SJCRH30 (cell line): ENCODE data around the gene GALNT15. TPM values are rescaled to one million over a fixed set of nuclear protein-coding genes. Genes with fewer than 3 reads are reported as not detected.

Experiments
- DNase-seq, 2 experiments: peaks; one replicate each; pipeline ENCODE4 v3.0.0-alpha.2; 2015 to 2020
- H3K27ac ChIP-seq: fragments of 250-450 bp; sonication (Bioruptor Pico); 2 replicates; pipeline ENCODE4 v1.5.1; 2020; ENCODE audit warnings: mild to moderate bottlenecking, moderate library complexity
- H3K27me3 ChIP-seq: fragments of 250-450 bp; sonication (Bioruptor Pico); 2 replicates; pipeline ENCODE4 v1.5.1; 2020; ENCODE audit warnings: mild to moderate bottlenecking, moderate library complexity
- H3K36me3 ChIP-seq: fragments of 250-450 bp; sonication (Bioruptor Pico); 2 replicates; pipeline ENCODE4 v1.5.1; 2020; ENCODE audit warnings: mild to moderate bottlenecking, moderate library complexity
- H3K4me1 ChIP-seq: fragments of 250-450 bp; sonication (Bioruptor Pico); 2 replicates; pipeline ENCODE4 v1.5.1; 2020; ENCODE audit warnings: mild to moderate bottlenecking, moderate library complexity
- H3K4me3 ChIP-seq: fragments of 250-450 bp; sonication (Bioruptor Pico); 2 replicates; pipeline ENCODE4 v1.5.1; 2020; ENCODE audit warnings: mild to moderate bottlenecking, moderate library complexity
- H3K9me3 ChIP-seq: fragments of 250-450 bp; sonication (Bioruptor Pico); replicated peaks from 2 replicates; pipeline ENCODE4 v1.5.1; 2020; ENCODE audit warnings: mild to moderate bottlenecking, moderate library complexity
- total RNA-seq: library from RNA; depleted of rRNA; stranded (reverse); fragments of >200 nt; shearing (Covaris generic); gene quantifications from 2 replicates; pipeline ENCODE4 v1.2.3, GENCODE V29; 2014

Gene GALNT15
- total RNA-seq, 1 experiment from 2014 or later: 0.10 TPM

GRCh38 chr3:16255326-16255725, 80.8 kb downstream of the GALNT15 start:
- Histone ChIP-seq H3K4me3 (no peak overlapping the region), H3K36me3 (no peaks in the 10 kb centered on the region; the same call in 1 of the 2 replicates), H3K9me3 (no peaks in the 10 kb centered on the region), H3K27me3 (no peaks in the 10 kb centered on the region), H3K27ac (no peak overlapping the region), H3K4me1 (peaks cover 3% of the 10 kb centered on the region; the same call in 1 of the 2 replicates)
- DNase-seq: no peak

DNA sequence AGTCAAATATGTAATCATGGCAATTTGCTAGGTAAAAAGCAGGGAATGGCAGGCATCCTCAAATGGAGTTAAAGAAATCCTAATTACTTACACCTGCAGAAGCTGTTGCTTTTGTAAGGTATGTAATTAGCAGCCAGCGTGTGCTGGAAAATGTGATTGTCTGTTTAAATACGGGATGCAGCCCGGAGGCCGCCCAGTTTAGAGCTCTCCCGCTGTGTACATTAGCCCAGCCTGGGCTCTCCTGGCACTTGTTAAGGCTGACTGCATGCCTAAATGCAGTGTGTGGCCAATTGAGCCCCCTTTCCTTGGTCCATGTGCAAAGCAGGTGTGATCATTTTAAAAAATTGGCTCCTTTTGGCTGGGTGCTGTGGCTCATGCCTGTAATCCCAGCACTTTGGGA, 81.2 kb downstream of the GALNT15 start:
- Histone ChIP-seq H3K4me3 (no peak overlapping the region), H3K27me3 (no peaks in the 10 kb centered on the region)
- no peak for DNase-seq

DNA sequence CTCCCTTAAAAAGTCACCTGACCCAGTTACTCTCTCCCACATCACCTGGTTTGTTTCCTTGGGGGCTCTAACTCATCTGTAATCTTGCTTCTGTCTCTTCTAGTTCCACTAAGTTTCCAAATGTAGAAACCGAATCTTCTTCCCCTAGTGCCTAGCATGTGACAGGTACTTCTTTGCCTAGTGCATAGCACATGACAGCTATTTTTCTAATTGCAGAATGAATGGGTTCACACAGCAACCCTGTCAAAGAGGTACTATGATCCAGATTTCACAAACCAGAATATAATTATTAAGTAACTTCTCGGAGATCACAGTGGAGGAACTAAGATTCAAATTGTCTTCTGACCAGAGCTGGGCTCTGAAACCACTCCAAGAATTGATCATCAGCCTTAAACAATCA, 82.8 kb downstream of the GALNT15 start:
- H3K9me3 ChIP-seq: no peaks in the 10 kb centered on the region
- no peak overlapping the region for H3K27ac ChIP-seq
- no peak overlapping the region for H3K4me3 ChIP-seq
- H3K27me3 ChIP-seq: no peaks in the 10 kb centered on the region
- peaks cover 2% of the 10 kb centered on the region; the same call in 1 of the 2 replicates for H3K36me3 ChIP-seq
- peaks cover 3% of the 10 kb centered on the region; the same call in 1 of the 2 replicates for H3K4me1 ChIP-seq
- no peak for DNase-seq

More for the DNA sequence above, 81.2 kb downstream of the GALNT15 start:
- peaks cover 3% of the 10 kb centered on the region; the same call in 1 of the 2 replicates for H3K4me1 ChIP-seq
- no peak overlapping the region for H3K27ac ChIP-seq
- no peaks in the 10 kb centered on the region for H3K9me3 ChIP-seq
- no peaks in the 10 kb centered on the region; the same call in 1 of the 2 replicates for H3K36me3 ChIP-seq

DNA sequence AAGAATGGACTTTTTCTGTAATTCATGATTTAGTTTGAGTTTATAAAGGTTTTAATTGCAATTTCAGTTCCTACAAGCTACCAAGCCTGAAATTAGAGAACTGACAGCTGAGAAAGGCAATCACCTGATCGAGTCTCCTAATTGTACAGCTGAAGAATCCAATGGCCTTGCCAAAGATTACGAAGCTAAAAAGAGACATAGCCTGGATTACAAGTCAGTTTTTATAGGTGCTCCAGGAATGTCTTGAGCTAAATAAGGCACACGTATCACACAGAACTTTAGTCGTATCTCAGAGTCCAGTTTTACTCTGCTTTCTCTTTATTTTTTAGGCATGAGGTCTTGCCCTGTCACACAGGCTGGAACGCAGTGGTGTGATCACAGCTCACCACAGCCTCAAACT, 83.7 kb downstream of the GALNT15 start:
- DNase-seq: no peak
- Histone ChIP-seq H3K9me3 (no peaks in the 10 kb centered on the region), H3K27me3 (no peaks in the 10 kb centered on the region), H3K36me3 (peaks cover 2% of the 10 kb centered on the region; the same call in 1 of the 2 replicates), H3K4me1 (peaks cover 3% of the 10 kb centered on the region; the same call in 1 of the 2 replicates), H3K27ac (no peak overlapping the region), H3K4me3 (no peak overlapping the region)

- H3K9me3 ChIP-seq: no peaks in the 10 kb centered on the region
- H3K4me3 ChIP-seq: no peak overlapping the region
- H3K4me1 ChIP-seq: peaks cover 3% of the 10 kb centered on the region; the same call in 1 of the 2 replicates
- H3K36me3 ChIP-seq: peaks cover 2% of the 10 kb centered on the region; the same call in 1 of the 2 replicates
- DNase-seq: no peak
- H3K27ac ChIP-seq: no peak overlapping the region
- no peaks in the 10 kb centered on the region for H3K27me3 ChIP-seq
Measured at GRCh38 chr3:16258866-16259265, 84.4 kb downstream of the GALNT15 start.

DNA sequence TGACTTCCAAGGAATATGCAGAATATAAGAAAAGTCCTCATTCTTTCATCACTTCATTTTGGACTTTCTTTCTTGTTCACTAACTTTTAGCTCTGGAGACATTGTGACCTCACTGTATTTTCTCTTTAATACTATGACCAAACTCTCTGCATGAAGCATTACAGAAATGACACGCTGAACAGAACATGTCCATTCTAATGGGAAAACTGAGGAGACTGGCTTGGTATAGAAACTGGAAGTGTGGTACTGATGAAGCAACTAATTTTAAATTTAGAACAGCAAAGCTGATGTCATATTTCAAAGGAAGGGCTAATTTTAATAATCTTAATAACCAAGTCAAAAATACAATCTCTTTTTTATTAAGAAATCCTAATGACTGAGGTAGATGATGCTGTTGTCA, 85.6 kb downstream of the GALNT15 start:
- Histone ChIP-seq H3K27me3 (no peaks in the 10 kb centered on the region), H3K36me3 (peaks cover 2% of the 10 kb centered on the region; the same call in 1 of the 2 replicates), H3K4me1 (no peaks in the 10 kb centered on the region), H3K9me3 (no peaks in the 10 kb centered on the region), H3K27ac (no peak overlapping the region), H3K4me3 (no peak overlapping the region)
- no peak for DNase-seq

- no peak for DNase-seq
- Histone ChIP-seq H3K4me3 (no peak overlapping the region), H3K9me3 (no peaks in the 10 kb centered on the region), H3K4me1 (no peaks in the 10 kb centered on the region), H3K27ac (no peak overlapping the region), H3K27me3 (no peaks in the 10 kb centered on the region), H3K36me3 (peaks cover 2% of the 10 kb centered on the region; the same call in 1 of the 2 replicates)
Measured at GRCh38 chr3:16262174-16262573, 87.7 kb downstream of the GALNT15 start.

GRCh38 chr3:16264174-16264707, 89.8 kb downstream of the GALNT15 start:
- Histone ChIP-seq H3K36me3 (peaks cover 2% of the 10 kb centered on the region; the same call in 1 of the 2 replicates), H3K4me1 (no peaks in the 10 kb centered on the region), H3K9me3 (no peaks in the 10 kb centered on the region), H3K27ac (peak overlapping the region; percentile 10; the same call in 1 of the 2 replicates), H3K27me3 (no peaks in the 10 kb centered on the region), H3K4me3 (peak overlapping the region; percentile 79)
- DNase-seq: no peak

- H3K27ac ChIP-seq: peak within 1 kb of the TSS; percentile 55
- H3K9me3 ChIP-seq: no peaks in the 10 kb centered on the region
- H3K4me3 ChIP-seq: peak within 1 kb of the TSS; percentile 79
- peak; percentile 98 to 99 for DNase-seq
- no peaks in the 10 kb centered on the region for H3K4me1 ChIP-seq
- 0 out of 2 replicates have a peak, but pooled peaks cover 2% of the 10 kb centered on the region for H3K36me3 ChIP-seq
- H3K27me3 ChIP-seq: no peaks in the 10 kb centered on the region
Measured at GRCh38 chr3:16264708-16265454, 90.4 kb downstream of the GALNT15 start, which contains the start of the genes DPH3 and OXNAD1. TSS of gene DPH3 (minus strand) at chr3:16264943. CDS start at chr3:16264876, 67 bp downstream. TSS of gene OXNAD1 (plus strand) at chr3:16265212. CDS start at chr3:16270953, 5,741 bp downstream.

DNA sequence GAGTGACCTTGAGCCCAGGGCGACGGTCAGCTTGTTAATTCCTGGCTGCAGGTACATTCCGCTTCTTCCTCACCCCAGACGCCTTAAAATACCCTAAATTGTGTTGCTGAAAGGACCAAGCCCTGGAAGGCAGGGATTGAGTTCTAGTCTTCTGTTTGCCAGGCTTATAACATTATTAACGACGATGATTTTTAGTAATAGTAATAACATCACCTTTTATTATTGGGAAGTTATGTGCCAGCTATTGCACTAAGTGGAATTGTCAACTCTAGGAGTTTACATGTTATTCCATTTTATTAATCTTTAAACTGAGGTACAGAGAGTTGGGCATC, 90.9 kb downstream of the GALNT15 start:
- Histone ChIP-seq H3K27me3 (no peaks in the 10 kb centered on the region), H3K4me1 (no peaks in the 10 kb centered on the region), H3K36me3 (0 out of 2 replicates have a peak, but pooled peaks cover 2% of the 10 kb centered on the region), H3K4me3 (peak overlapping the region; percentile 79), H3K9me3 (no peaks in the 10 kb centered on the region), H3K27ac (peak overlapping the region; percentile 55)
- DNase-seq: no peak

DNA sequence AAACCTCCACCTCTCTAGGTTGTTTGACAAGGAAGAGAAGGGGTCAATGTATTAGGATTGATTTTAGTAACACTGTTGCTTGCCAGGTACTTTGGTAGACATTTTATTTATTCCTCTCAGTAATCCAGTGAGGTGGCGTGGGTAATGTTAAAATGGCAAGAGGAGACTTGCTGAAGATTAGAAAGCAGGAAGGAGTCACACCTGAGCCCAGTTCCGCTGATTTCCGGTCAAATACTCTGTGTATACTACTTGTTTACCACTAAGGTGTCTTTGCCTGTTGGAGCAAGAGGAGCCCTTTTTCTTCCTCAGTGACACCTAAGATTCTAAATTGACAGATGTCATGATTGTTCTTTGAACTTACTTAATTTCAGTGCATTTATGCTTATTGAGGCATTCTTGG, 92.2 kb downstream of the GALNT15 start:
- H3K4me1 ChIP-seq: no peaks in the 10 kb centered on the region
- no peak for DNase-seq
- H3K4me3 ChIP-seq: no peak overlapping the region
- no peaks in the 10 kb centered on the region for H3K36me3 ChIP-seq
- H3K27ac ChIP-seq: no peak overlapping the region
- no peaks in the 10 kb centered on the region for H3K9me3 ChIP-seq
- no peaks in the 10 kb centered on the region for H3K27me3 ChIP-seq

DNA sequence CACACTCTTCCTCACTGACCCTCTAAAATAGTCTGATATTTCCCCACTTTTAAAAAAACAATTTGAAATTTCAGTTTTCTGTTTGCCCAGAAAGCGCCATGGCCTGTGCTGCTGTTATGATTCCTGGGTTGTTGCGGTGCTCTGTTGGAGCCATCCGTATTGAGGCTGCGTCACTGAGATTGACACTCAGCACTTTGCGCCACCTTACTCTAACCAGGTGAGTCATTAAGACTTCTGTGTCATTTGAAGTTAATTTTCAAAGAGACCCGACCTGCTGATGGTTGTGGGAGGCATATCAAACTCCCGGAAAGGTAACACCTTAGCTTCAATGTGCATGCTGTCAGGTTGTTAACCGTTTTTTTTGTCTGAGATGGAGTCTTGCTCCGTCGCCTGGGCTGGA, 96.4 kb downstream of the GALNT15 start:
- Histone ChIP-seq H3K27me3 (no peaks in the 10 kb centered on the region), H3K36me3 (no peaks in the 10 kb centered on the region; the same call in 1 of the 2 replicates), H3K9me3 (no peaks in the 10 kb centered on the region), H3K27ac (no peak overlapping the region), H3K4me3 (no peak overlapping the region), H3K4me1 (no peaks in the 10 kb centered on the region)
- DNase-seq: no peak

DNA sequence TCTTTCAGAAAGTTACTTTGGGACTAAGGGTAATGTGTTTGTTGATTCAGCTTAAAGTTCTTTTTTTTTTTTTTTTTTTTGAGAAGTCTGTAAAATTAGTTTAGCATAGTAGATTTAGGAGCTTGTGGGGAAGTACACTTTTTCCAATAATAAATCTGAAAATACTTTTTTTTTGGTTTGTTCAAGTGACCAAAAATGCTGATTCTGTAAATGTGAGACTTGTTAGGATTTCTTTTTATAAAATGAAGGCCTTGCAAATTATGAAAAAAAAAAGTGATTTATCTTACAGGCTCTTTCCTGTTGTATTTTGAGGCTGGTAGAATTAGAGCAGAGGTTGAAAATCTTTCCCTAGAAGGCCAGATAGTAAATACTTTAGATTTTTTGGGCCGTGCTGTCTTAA, 98.1 kb downstream of the GALNT15 start:
- no peaks in the 10 kb centered on the region for H3K9me3 ChIP-seq
- no peaks in the 10 kb centered on the region; the same call in 1 of the 2 replicates for H3K36me3 ChIP-seq
- no peak overlapping the region for H3K27ac ChIP-seq
- no peaks in the 10 kb centered on the region for H3K4me1 ChIP-seq
- H3K4me3 ChIP-seq: no peak overlapping the region
- no peaks in the 10 kb centered on the region for H3K27me3 ChIP-seq
- no peak for DNase-seq

- H3K9me3 ChIP-seq: no peaks in the 10 kb centered on the region
- no peak overlapping the region for H3K27ac ChIP-seq
- peaks cover 4% of the 10 kb centered on the region; the same call in 1 of the 2 replicates for H3K36me3 ChIP-seq
- H3K4me3 ChIP-seq: no peak overlapping the region
- H3K4me1 ChIP-seq: peaks cover 4% of the 10 kb centered on the region
- DNase-seq: no peak
- no peaks in the 10 kb centered on the region for H3K27me3 ChIP-seq
Measured at GRCh38 chr3:16273867-16274266, 99.4 kb downstream of the GALNT15 start.

- Histone ChIP-seq H3K27ac (no peak overlapping the region), H3K27me3 (no peaks in the 10 kb centered on the region), H3K4me3 (no peak overlapping the region), H3K36me3 (peaks cover 4% of the 10 kb centered on the region; the same call in 1 of the 2 replicates), H3K9me3 (no peaks in the 10 kb centered on the region), H3K4me1 (peaks cover 12% of the 10 kb centered on the region)
- DNase-seq: no peak
Measured at GRCh38 chr3:16277471-16277870, 103.0 kb downstream of the GALNT15 start.
